ENCODE results near the gene MYOF.
"Not testable (repeated sequence)": the region's sequence is repeated elsewhere in the genome, so short reads cannot be mapped to it uniquely, and the experiment has no call there.

The MYOF gene

DNA sequence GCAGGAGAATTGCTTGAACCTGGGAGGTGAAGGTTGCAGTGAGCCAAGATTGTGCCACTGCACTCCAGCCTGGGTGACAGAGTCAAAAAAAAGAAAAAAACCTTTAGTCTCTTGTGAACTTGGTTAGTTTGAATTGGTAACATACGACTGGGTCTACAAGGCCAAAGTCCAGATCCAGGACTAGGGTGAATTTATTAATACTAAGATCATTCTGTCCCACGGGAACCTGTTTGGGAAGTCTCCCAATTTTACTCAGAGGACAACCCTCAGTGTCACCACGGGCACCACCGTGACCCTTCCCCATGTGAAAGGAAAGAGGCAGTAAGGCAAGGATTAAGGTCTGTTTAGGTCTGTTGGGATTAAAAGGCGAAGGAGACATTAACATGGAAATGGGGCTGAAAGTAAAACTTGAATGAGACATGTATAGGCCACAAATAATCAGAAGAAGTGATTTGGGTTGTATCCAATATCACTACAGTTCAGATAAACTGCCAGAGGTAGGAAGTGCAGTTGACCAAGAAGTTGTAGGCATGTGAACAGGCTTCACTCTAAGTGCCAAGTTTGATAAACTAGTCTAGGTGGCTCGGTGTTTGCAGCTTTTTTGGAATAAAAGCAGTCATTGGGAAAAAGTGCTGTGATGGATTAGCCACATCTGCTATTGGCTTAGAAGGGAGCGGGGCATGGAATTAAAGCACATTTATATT lies 30.7 kb downstream of the MYOF start:
- DNase-seq, result no peak

GRCh38 chr10:93447970-93448369 lies 34.2 kb downstream of the MYOF start:
- DNase-seq, result no peak

DNA sequence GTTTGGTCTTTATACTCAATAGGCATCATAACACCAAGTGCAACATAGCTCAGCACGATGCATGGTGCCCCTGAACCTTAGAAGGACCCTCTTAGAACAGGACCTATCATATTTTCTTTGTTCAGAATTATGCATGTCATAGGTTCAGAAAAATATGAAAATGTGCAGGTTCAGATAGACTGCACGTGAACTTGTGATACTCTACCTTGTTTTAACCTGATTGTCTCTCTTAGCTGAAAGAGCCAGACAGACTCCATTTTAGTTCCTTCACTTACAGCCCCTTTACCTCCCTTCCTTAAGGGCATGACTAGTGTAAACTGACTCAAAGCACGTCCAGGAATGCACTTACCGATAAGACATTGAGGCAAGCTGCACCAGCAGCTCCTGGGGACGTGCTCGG lies 35.1 kb downstream of the MYOF start:
- DNase-seq, result no peak

DNA sequence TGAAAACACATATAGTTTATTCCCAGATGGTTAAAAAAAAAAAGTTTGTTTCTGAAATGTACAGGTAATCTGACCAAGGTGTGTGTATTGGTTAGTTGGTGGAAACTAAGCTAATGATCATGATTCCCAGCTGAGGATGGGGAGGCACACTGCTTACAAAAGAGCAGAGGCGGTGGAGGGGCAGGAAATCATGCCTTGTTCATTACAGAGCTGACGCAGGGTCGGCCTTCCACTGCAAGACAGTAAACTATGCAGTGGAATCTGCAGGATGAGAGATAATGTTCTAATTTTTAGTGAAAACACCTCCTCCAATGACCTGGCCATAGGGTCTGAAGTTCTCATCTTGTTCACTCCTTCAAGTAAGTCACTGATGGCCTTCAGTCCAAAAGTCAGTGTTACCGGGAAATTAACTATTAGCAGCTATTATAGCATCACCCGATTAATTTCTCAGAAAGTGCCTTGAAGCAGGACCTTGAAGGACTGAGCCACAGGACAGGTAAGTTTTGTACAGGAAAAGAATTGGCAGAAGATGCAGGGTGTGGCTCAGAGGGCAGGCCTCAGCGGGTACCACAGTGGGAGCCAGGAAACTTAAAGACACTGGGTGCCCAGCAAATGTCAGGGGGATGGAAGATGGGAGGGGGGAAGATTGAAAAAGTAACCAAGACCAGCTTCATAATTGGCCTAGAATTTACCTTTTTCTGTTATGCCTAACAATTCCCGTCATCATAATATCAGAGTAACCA lies 36.0 kb downstream of the MYOF start:
- no peak for DNase-seq

GRCh38 chr10:93445097-93445960 lies 36.8 kb downstream of the MYOF start:
- DNase-seq, result peak; percentile 33

DNA sequence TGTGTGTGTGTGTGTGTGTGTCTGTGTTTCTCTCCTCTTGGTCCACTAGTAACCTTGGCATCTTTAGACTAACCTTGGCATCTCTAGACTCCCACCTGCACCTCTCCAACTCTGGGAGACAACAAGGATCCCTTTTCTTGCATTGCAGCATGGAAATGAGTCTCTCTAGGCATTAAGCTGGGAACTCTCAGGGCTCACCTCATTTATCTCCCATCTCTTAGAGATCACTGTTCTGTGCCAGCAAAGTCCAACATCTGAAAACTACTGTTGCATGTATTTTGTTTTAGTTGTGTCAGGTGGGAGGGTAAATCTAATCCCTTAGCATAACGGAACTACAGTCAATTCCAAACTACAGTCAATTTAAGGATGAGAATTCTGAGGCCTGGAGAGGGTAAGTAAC lies 38.7 kb downstream of the MYOF start:
- DNase-seq, result no peak

DNA sequence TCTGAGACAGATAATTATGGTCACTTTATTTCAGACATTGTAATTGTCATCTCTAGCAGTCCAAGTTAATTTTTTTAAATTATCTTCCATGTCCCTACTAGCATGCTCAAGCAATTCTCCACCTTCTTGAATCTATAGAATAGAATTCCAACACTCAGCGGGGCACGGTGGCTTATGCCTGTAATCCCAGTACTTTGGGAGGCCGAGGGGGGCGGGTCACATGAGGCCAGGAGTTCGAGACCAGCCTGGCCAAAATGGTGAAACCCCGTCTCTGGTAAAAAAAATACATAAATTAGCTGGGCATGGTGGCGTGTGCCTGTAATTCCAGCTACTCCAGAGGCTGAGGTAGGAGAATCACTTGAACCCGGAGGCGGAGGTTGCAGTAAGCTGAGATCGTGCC lies 39.4 kb downstream of the MYOF start:
- not testable (repeated sequence) for DNase-seq

- peak; percentile 20 for DNase-seq
Observed at GRCh38 chr10:93440591-93441091, 41.5 kb downstream of the MYOF start.

DNA sequence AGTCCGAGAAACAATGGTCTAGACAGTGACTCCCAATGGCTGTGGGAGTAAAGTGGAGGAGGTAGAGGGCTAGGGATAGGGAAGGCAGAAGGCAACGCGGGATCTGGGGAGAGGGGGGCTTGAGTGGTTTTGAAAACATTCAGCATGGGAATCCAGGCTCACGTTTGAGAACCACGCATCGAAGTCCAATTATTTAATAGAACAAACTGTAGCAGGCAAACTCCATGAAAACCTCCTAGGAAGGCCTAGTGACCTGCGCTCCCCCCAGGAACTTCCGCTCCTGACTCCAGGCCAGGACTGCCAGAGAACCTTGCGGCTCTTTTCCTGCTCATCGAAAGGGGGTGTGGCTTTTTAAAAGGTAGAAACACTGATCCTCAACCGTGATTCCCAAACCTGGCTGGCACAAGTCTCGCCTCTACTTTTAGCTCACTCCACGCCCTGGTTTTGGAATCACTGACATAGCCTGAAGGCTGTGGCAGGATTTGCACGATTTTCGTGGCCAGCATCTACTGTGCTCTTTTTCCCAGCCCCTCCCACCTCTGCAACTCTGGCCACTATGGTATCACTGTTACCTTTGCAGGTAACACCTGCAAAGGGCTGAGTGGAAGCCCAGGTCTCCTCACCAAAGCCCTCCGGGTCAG lies 43.4 kb downstream of the MYOF start:
- no peak for DNase-seq

DNA sequence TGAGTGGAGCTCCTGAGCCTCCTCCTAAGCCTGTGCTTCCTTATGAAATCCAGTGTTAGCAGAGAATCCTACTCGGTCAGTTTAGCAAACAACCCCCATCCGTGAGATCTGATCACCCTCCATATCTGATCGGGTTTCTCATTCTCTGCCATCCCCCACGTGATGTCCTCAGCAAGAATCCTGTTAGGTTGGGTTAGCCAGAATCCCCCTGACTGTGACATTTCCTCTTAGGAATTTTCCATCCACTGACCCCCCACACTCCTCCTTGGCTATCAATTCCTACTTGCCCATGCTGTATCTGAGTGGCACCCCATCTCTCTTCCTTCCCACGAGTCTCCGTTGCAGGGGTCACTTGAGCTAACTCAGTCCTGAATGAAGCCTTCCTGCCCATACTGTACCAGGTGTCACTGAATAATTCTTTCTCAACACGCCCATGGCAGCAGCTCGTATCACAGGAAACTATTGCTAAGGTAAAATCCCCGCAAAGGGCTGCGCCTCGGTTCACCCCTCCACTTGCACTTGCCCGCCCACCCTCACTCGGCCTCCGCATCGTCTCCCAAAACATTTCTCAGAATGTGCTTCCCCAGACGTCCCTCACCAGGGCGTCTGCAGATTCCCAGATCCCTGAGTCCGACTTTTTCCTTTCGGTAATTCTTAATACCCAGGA lies 44.1 kb downstream of the MYOF start:
- DNase-seq, result no peak

- no peak for DNase-seq
Observed at GRCh38 chr10:93437086-93437945, 44.8 kb downstream of the MYOF start.

DNA sequence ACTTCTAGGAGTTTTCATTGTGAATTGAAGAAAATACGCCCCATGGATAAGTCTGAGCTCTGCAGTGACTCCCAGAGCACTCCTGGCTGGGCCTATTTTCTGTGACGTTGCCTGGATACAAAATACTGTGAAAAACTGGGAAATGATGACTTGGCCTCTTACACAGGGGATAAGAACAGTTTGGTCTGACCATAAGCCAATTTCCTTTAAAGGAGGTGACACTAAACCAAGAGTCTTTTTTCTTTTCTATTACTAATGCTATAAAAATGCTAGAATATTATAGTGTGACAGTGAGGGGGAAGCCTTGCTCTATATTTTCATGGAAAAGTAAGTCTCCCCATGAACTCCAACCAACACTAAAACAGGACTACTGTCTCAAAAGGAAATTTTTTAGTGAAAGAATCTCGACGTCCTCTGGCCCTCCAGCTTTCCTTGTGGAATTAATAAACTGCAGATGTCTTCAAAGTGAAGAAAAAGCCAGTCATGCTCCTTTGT lies 45.5 kb downstream of the MYOF start:
- DNase-seq, result no peak

GRCh38 chr10:93435621-93436397 lies 46.3 kb downstream of the MYOF start:
- no peak for DNase-seq

DNA sequence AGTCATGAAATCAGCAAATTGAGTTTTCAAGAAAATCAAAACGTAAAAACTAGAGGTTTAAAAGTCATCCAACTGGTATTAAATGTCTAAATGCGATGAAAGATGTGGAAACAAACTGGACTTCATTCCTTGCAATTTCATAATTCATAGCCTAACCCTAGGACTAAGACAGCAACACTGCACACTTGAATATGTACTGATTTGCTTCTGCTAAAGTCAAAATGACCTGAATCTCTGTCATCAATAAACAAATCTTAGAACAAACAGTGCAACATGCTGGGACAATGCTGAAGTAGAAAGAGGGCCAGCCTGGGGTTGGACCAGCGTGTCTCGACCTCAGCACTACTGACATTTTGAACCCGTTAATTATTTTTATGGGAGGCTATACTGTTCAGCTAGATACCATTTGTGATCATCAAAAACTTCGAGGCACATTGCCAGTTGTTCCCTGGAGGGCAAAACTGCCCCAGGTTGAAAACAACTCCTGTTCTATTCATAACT lies 47.1 kb downstream of the MYOF start:
- DNase-seq, result no peak

DNA sequence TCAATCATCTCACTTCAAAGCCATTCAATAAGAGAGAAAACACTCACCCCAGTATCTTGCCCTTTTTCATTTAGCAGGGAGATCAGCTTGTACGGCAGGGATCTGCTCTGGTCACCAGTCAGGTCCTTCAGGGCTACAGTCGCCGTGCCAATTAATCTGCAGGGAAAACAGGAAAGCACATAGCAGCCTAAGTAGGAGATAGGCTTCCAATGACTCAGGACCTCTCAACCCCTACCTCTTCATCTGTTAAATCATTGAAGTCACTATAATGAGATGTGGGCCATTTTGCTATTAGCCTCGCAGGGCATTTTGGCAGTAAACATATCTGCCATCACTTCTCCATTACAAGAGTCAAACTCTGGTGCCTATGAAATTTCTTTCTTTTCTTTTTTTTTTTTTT lies 50.8 kb downstream of the MYOF start:
- no peak for DNase-seq

- no peak for DNase-seq
Observed at GRCh38 chr10:93425861-93426260, 56.3 kb downstream of the MYOF start.

GRCh38 chr10:93422118-93422517 lies 60.0 kb downstream of the MYOF start:
- no peak for DNase-seq

DNA sequence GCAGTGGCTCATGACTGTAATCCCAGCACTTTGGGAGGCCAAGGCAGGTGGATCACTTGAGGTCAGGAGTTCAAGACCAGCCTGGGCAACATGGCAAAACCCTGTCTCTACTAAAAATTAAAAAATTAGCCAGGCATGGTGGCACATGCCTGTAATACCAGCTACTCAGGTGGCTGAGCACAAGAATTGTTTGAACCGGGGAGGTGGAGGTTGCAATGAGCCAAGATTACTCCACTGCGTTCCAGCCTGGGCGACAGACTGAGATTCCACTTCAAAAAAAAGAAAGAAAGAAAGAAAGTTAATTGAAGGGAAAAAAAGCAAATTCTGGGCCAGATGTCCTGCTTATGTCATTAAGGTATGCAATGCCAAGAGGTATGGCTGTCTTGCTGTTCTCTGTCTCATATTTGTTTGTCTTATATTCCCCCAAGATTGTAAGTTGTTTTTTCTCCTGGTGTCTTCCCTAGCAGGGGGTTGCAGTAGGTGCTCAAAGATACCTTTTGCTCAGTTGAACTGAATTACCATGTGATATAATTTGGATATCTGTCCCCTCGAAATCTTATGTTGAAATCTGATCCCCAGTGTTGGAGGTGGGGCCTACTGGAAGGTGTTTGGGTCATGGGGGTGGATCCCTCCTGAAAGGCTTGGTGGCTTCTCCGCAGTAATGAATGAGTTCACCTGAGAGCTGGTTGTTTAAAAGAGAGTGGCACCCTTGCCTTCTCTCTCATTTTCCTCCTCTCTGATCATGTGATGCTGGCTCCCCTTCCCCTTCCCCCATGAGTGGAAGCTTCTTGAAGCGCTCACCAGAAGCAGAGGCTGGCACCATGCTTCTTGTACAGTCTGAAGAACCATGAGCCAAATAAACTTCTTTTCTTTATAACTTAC lies 60.9 kb downstream of the MYOF start:
- DNase-seq, result no peak

GRCh38 chr10:93420091-93420490 lies 62.0 kb downstream of the MYOF start:
- DNase-seq, result peak; percentile 43
